Tibial artery (tissue), 4 donors: Measurements from ENCODE around the gene TM9SF4.

ENCODE experiments used
- DNase-seq, 2 donors: peaks; one replicate each; pipeline ENCODE4 v3.0.0-alpha.2; 2019
- H3K27ac ChIP-seq, 2 donors: fragments of 200-600 bp; sonication (generic) in 1 of 2; 1 replicate in 1 of 2; 2 replicates in 1 of 2; pipeline ENCODE4 v1.5.1; 2018 to 2019; ENCODE audit warnings: mild to moderate bottlenecking in 1 of 2
- H3K27me3 ChIP-seq, 2 donors: fragments of 200-600 bp; sonication (generic) in 1 of 2; one replicate each; pipeline versions ENCODE4 v1.5.1 to v1.6.0; 2016 to 2019
- H3K36me3 ChIP-seq, 3 donors: fragments of 200-600 bp; sonication (generic) in 2 of 3; one replicate each; pipeline ENCODE4 v1.5.1; 2016 to 2019; ENCODE audit warnings: mild to moderate bottlenecking in 2 of 3
- H3K4me1 ChIP-seq, 4 donors: fragments of 200-600 bp; sonication (generic) in 2 of 4; 1 replicate in 3 of 4; 2 replicates in 1 of 4; pipeline ENCODE4 v1.5.1; 2016 to 2019
- H3K4me3 ChIP-seq, 2 donors: fragments of 200-600 bp; sonication (generic) in 1 of 2; 1 replicate in 1 of 2; 2 replicates in 1 of 2; pipeline ENCODE4 v1.5.1; 2018 to 2019; ENCODE audit warnings: mild to moderate bottlenecking in 2 of 2
- H3K9me3 ChIP-seq, 3 donors: fragments of 200-600 bp; sonication (generic) in 1 of 3; one replicate each; pipeline ENCODE4 v1.5.1; 2016 to 2019
- CTCF ChIP-seq, 2 experiments: fragments of 200-600 bp in 1 of 2; fragments of 450-650 bp in 1 of 2; IDR thresholded peaks; one replicate each; pipeline ENCODE4 v1.5.1; 2017 to 2019; ENCODE audit warnings: antibody characterized with exemption in 2 of 2, mild to moderate bottlenecking in 1 of 2, moderate library complexity in 1 of 2
- intact Hi-C: fragments of 100-400 bp; cut with DNase I; formaldehyde crosslinking; loops from one replicate; pipeline ENCODE4 v1.15.0; 2023; ENCODE audit warnings: low total_unique reads

The TM9SF4 gene

GRCh38 chr20:32130352-32130751 is 20.8 kb downstream of the TM9SF4 start:
- Histone ChIP-seq H3K4me1 (peaks cover 0 to 10% (median 0%) of the 10 kb centered on the region in 4 donors), H3K27ac (no peak overlapping the region), H3K4me3 (no peak overlapping the region), H3K27me3 (no peaks in the 10 kb centered on the region), H3K9me3 (no peaks in the 10 kb centered on the region), H3K36me3 (peaks cover 0 to 24% (median 0%) of the 10 kb centered on the region in 3 donors)
- no peak for DNase-seq
- intact Hi-C loops: no loop called here
- no peak for TF ChIP-seq CTCF (IDR thresholded peaks at IDR 0.05)

GRCh38 chr20:32130965-32131364 is 21.5 kb downstream of the TM9SF4 start:
- H3K27ac ChIP-seq: no peak overlapping the region
- no peak for TF ChIP-seq CTCF (IDR thresholded peaks at IDR 0.05)
- intact Hi-C loops: no loop called here
- H3K36me3 ChIP-seq: peaks cover 2 to 30% (median 2%) of the 10 kb centered on the region in 3 donors
- no peak overlapping the region for H3K4me3 ChIP-seq
- H3K9me3 ChIP-seq: no peaks in the 10 kb centered on the region
- H3K27me3 ChIP-seq: no peaks in the 10 kb centered on the region
- H3K4me1 ChIP-seq: peaks cover 0 to 10% (median 0%) of the 10 kb centered on the region in 4 donors
- no peak for DNase-seq

GRCh38 chr20:32132911-32133549 is 23.5 kb downstream of the TM9SF4 start:
- DNase-seq: no peak
- H3K4me1 ChIP-seq: peaks cover 0 to 10% (median 0%) of the 10 kb centered on the region in 4 donors
- no peaks in the 10 kb centered on the region for H3K9me3 ChIP-seq
- no peaks in the 10 kb centered on the region for H3K27me3 ChIP-seq
- no peak overlapping the region for H3K27ac ChIP-seq
- no peak overlapping the region for H3K4me3 ChIP-seq
- peaks cover 21 to 50% (median 23%) of the 10 kb centered on the region in 3 donors for H3K36me3 ChIP-seq
- no peak for TF ChIP-seq CTCF (IDR thresholded peaks at IDR 0.05)
- intact Hi-C loops: no loop called here

- H3K4me3 ChIP-seq: no peak overlapping the region
- peaks cover 31 to 60% (median 33%) of the 10 kb centered on the region in 3 donors for H3K36me3 ChIP-seq
Observed at GRCh38 chr20:32134026-32134425, 24.5 kb downstream of the TM9SF4 start.

GRCh38 chr20:32135983-32136515 is 26.5 kb downstream of the TM9SF4 start:
- DNase-seq: no peak
- intact Hi-C loops: no loop called here
- Histone ChIP-seq H3K4me3 (no peak overlapping the region), H3K4me1 (peaks cover 0 to under 1% (median 0%) of the 10 kb centered on the region in 4 donors), H3K27me3 (no peaks in the 10 kb centered on the region), H3K27ac (no peak overlapping the region), H3K36me3 (peaks cover 48 to 79% (median 50%) of the 10 kb centered on the region in 3 donors), H3K9me3 (no peaks in the 10 kb centered on the region)
- TF ChIP-seq CTCF (IDR thresholded peaks at IDR 0.05): no peak

More at GRCh38 chr20:32134026-32134425, 24.5 kb downstream of the TM9SF4 start:
- DNase-seq: no peak
- Histone ChIP-seq H3K27ac (no peak overlapping the region), H3K27me3 (no peaks in the 10 kb centered on the region), H3K9me3 (no peaks in the 10 kb centered on the region), H3K4me1 (peaks cover 0 to 10% (median 0%) of the 10 kb centered on the region in 4 donors)
- intact Hi-C loops: no loop called here
- no peak for TF ChIP-seq CTCF (IDR thresholded peaks at IDR 0.05)
